K562 (cell line): ENCODE results near the gene BST1. TPM values are rescaled to one million over a fixed set of nuclear protein-coding genes. Genes with fewer than 3 reads are reported as not detected.

Experiments used
- ATAC-seq: fragments of 200-7000 bp; cut with Tn5 transposase; 3 replicates; pipeline ENCODE4 v1.9.1; 2020; ENCODE audit warnings: moderate library complexity
- BruUV-seq: library from RNA; stranded (reverse); fragments of 400-500 nt; replicated peaks from 2 replicates; lab custom pipeline; 2021; lab: Mats Ljungman, UMichigan
- CTCF ChIA-PET: fragments of 300-600 bp; formaldehyde crosslinking; extraction: SDS; loops from one replicate; lab custom pipeline; 2021; ENCODE audit warnings: low intra/inter-chr PET ratio; lab: Yijun Ruan, JAX
- POLR2A ChIA-PET: fragments of 300-600, 350-650 bp; sonication (Branson Sonifier 250); formaldehyde crosslinking; extraction: SDS; loops from one replicate; lab custom pipeline; 2021; ENCODE audit warnings: antibody characterized with exemption, inconsistent platforms; lab: Yijun Ruan, JAX
- DNase-seq, 4 experiments: peaks; one replicate each; pipeline versions ENCODE4 v3.0.0 to v3.0.0-alpha.2; 2011 to 2018; ENCODE audit warnings: low spot score in 3 of 4, mixed read lengths in 3 of 4; ENCODE audit errors: extremely low read depth in 1 of 4
- FAIRE-seq: peaks from 2 replicates; lab custom pipeline; 2011; peaks lifted over from hg19 to GRCh38; lab: Jason Lieb, UNC
- H2AFZ ChIP-seq: 2 replicates; pipeline ENCODE4 v1.6.0; 2011; ENCODE audit warnings: low read depth, low read length, control low read depth, inconsistent platforms
- H3K27ac ChIP-seq: fragments of 200-600 bp; 3 replicates; pipeline ENCODE4 v1.8.0; 2011; ENCODE audit warnings: low read depth, mild to moderate bottlenecking, control low read depth, inconsistent platforms, low read length, moderate library complexity, mixed read lengths; ENCODE audit errors: extremely low read depth
- H3K27me3 ChIP-seq, 2 experiments: fragments of 300-600 bp in 1 of 2; 2 replicates in 1 of 2; 3 replicates in 1 of 2; pipeline versions ENCODE4 v1.6.0 to v1.8.0; 2011; ENCODE audit warnings: inconsistent platforms in 2 of 2, low read length in 2 of 2, mild to moderate bottlenecking in 1 of 2, mixed read lengths in 1 of 2, moderate library complexity in 1 of 2; ENCODE audit not compliant: control insufficient read depth in 2 of 2, insufficient read depth in 2 of 2
- H3K36me3 ChIP-seq: fragments of 300-600 bp; 3 replicates; pipeline ENCODE4 v1.8.0; 2011; ENCODE audit warnings: mild to moderate bottlenecking, low read length, inconsistent platforms; ENCODE audit not compliant: control insufficient read depth, insufficient read depth
- H3K4me1 ChIP-seq, 2 experiments: fragments of 200-600 bp in 1 of 2; replicated peaks in 1 of 2; 2 replicates in 1 of 2; 3 replicates in 1 of 2; pipeline versions ENCODE4 v1.5.1 to v1.8.0; 2011; ENCODE audit warnings: inconsistent platforms in 2 of 2, low read length in 2 of 2, mild to moderate bottlenecking in 1 of 2, mixed read lengths in 1 of 2, moderate library complexity in 1 of 2; ENCODE audit not compliant: control insufficient read depth in 2 of 2, insufficient read depth in 2 of 2
- H3K4me2 ChIP-seq: 2 replicates; pipeline ENCODE4 v1.6.1; 2011; ENCODE audit warnings: low read length, control low read depth, inconsistent platforms, mixed read lengths; ENCODE audit not compliant: insufficient read depth
- H3K4me3 ChIP-seq: fragments of 200-600 bp; sonication (generic), shearing (Covaris generic); 2 replicates; pipeline ENCODE4 v1.5.1; 2016; ENCODE audit warnings: control low read depth, inconsistent platforms
- H3K79me2 ChIP-seq: fragments of 200-600 bp; 3 replicates; pipeline ENCODE4 v1.8.0; 2011; ENCODE audit warnings: low read length, inconsistent platforms; ENCODE audit not compliant: control insufficient read depth, insufficient read depth
- H3K9ac ChIP-seq, 2 experiments: 2 replicates each; pipeline versions ENCODE4 v1.6.0 to v1.6.1; 2011; ENCODE audit warnings: low read depth in 2 of 2, low read length in 2 of 2, control low read depth in 1 of 2, inconsistent platforms in 1 of 2, mild to moderate bottlenecking in 1 of 2, mixed read lengths in 1 of 2; ENCODE audit not compliant: insufficient read depth in 1 of 2
- H3K9me1 ChIP-seq: one replicate; pipeline ENCODE4 v1.6.0; 2011; ENCODE audit warnings: inconsistent platforms, mild to moderate bottlenecking, low read length, moderate library complexity; ENCODE audit not compliant: control insufficient read depth, insufficient read depth
- H3K9me3 ChIP-seq: replicated peaks from 2 replicates; pipeline ENCODE4 v1.5.1; 2011; ENCODE audit warnings: low read depth, low read length, inconsistent platforms; ENCODE audit not compliant: control insufficient read depth, insufficient read depth
- H4K20me1 ChIP-seq: replicated peaks from 2 replicates; pipeline ENCODE4 v1.6.1; 2011; ENCODE audit warnings: low read length, inconsistent platforms, mixed read lengths; ENCODE audit not compliant: control insufficient read depth, insufficient read depth
- ATF4 ChIP-seq: fragments of 450-650 bp; formaldehyde crosslinking; IDR thresholded peaks from 2 replicates; pipeline ENCODE4 v1.4.0; 2022; ENCODE audit warnings: mild to moderate bottlenecking, moderate library complexity
- BRD4 ChIP-seq: fragments of 200-600 bp; sonication (generic); IDR thresholded peaks from 2 replicates; pipeline ENCODE4 v1.6.1; 2017; ENCODE audit warnings: inconsistent platforms
- NCOA6 ChIP-seq: fragments of 450-650 bp; IDR thresholded peaks from 2 replicates; pipeline ENCODE4 v1.6.1; 2017; ENCODE audit warnings: mild to moderate bottlenecking
- NCOR1 ChIP-seq: fragments of 450-650 bp; IDR thresholded peaks from 2 replicates; pipeline ENCODE4 v1.6.1; 2016; ENCODE audit warnings: mild to moderate bottlenecking, moderate library complexity
- RBFOX2 ChIP-seq: fragments of 200-400 bp; formaldehyde crosslinking; IDR thresholded peaks from 2 replicates; pipeline ENCODE4 v1.6.1; 2017; ENCODE audit warnings: low read depth, mild to moderate bottlenecking, low read length, moderate library complexity
- TAF9B ChIP-seq: fragments of 450-650 bp; IDR thresholded peaks from 2 replicates; pipeline ENCODE4 v1.6.1; 2018; ENCODE audit warnings: mild to moderate bottlenecking; ENCODE audit not compliant: partially characterized antibody
- TCFL5 ChIP-seq: fragments of 250-450 bp; sonication (Bioruptor Pico); conservative IDR thresholded peaks from 2 replicates; pipeline ENCODE4 v1.6.1; 2021; ENCODE audit warnings: mild to moderate bottlenecking, moderate library complexity, matching md5 sums
- UBTF ChIP-seq, 2 experiments: IDR thresholded peaks; 2 replicates each; pipeline ENCODE4 v1.6.1; 2012; ENCODE audit warnings: improper control_type of control experiment in 2 of 2, low read depth in 2 of 2, low read length in 2 of 2, borderline replicate concordance in 1 of 2
- WGBS: fragments of 100-300 bp; shearing (Covaris generic); methylation state at CpG from one replicate; pipeline ENCODE4 v1.1.6; 2016; ENCODE audit warnings: low coverage, mixed read lengths; ENCODE audit not compliant: insufficient coverage; ENCODE audit errors: missing lambda C conversion rate; 5-methylcytosine and 5-hydroxymethylcytosine counted together
- in situ Hi-C: fragments of 300-500 bp; cut with MboI; formaldehyde crosslinking; loops from 4 replicates; pipeline ENCODE4 v1.15.0; 2018; ENCODE audit warnings: inconsistent platforms, mixed read lengths
- intact Hi-C: fragments of 100-400 bp; cut with micrococcal nuclease; formaldehyde crosslinking; loops from 2 replicates; pipeline ENCODE4 v1.14.2; 2022
- polyA plus RNA-seq, 8 experiments: library from polyadenylated mRNA; depleted of rRNA in 4 of 8; stranded (reverse) in 5 of 8; unstranded in 3 of 8; fragments of >200 nt; fragmentation: Nextera tagmentation in 2 of 8; fragmentation: Illumina TruSeq in 1 of 8; extraction: Ambion mirVana in 2 of 8; extraction: Trizol in 1 of 8; gene quantifications; 2 replicates each; pipeline versions ENCODE4 v1.2.1 to v1.2.3, GENCODE V29; 2011 to 2014; ENCODE audit warnings: inconsistent platforms in 1 of 8, missing spikeins in 1 of 8
- total RNA-seq, 7 experiments: library from RNA; depleted of rRNA in 6 of 7; stranded (reverse); fragments of >200 nt in 6 of 7; fragmentation: Illumina TruSeq in 2 of 7; extraction: Trizol in 2 of 7; gene quantifications; 2 replicates each; pipeline versions ENCODE4 v1.2.1 to v1.2.3, GENCODE V29; 2011 to 2021; ENCODE audit warnings: low replicate concordance in 1 of 7
- TF ChIP-seq, protein P1 (sequence below): sonication (generic); formaldehyde crosslinking; IDR thresholded peaks from 2 replicates; pipeline ENCODE4 v1.8.0; 2022; ENCODE audit warnings: missing genetic modification reagents, mild to moderate bottlenecking, moderate library complexity, borderline replicate concordance

Gene BST1
- total and polyA plus RNA-seq, 9 of the 15 experiments (the other 6 are each of a cell fraction or from before 2014, with no cell fraction given), result 0.04 to 0.38 (median 0.07) TPM; not detected in 6

GRCh38 chr4:15694431-15694830 is 8.4 kb upstream of the BST1 start:
- Histone ChIP-seq H3K4me1 (no peaks in the 10 kb centered on the region), H3K79me2 (no peaks in the 10 kb centered on the region), H4K20me1 (no peaks in the 10 kb centered on the region), H3K9me1 (no peaks in the 10 kb centered on the region), H2AFZ (no peak overlapping the region), H3K27me3 (peaks cover 8 to 12% of the 10 kb centered on the region in 2 experiments; a peak in 4 of 5 replicates), H3K27ac (no peak overlapping the region), H3K9ac (no peak overlapping the region), H3K4me2 (no peak overlapping the region), H3K36me3 (no peaks in the 10 kb centered on the region), H3K4me3 (no peak overlapping the region), H3K9me3 (peaks cover 3% of the 10 kb centered on the region; the same call in 1 of the 2 replicates)
- in situ Hi-C loops, result no loop called here
- ChIA-PET POLR2A (no interaction called here), CTCF (no interaction called here)
- no peak for FAIRE-seq
- no peak for DNase-seq
- BruUV-seq, result no TSS peak
- WGBS, result 5% methylated on average over 4 of the region's 4 CpGs
- intact Hi-C loops, result no loop called here
- no peak for ATAC-seq
- TF ChIP-seq RBFOX2 (no peak), BRD4 (no peak), UBTF (IDR thresholded peaks at IDR 0.05; ENCODE audit: borderline replicate concordance in 1 of 2, low read depth in 2 of 2, low read length in 2 of 2) (no peak), TAF9B (no peak), NCOR1 (no peak), ATF4 (no peak), NCOA6 (no peak), TCFL5 (CRISPR knock-in tag) (no peak)
- TF ChIP-seq, protein P1, sequence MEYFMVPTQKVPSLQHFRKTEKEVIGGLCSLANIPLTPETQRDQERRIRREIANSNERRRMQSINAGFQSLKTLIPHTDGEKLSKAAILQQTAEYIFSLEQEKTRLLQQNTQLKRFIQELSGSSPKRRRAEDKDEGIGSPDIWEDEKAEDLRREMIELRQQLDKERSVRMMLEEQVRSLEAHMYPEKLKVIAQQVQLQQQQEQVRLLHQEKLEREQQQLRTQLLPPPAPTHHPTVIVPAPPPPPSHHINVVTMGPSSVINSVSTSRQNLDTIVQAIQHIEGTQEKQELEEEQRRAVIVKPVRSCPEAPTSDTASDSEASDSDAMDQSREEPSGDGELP (CRISPR knock-in tag), result no peak
